Naive thymus-derived CD4-positive, alpha-beta T cell (primary cell): ENCODE measurements around the gene SHC1. TPM values are rescaled to one million over a fixed set of nuclear protein-coding genes. Genes with fewer than 3 reads are reported as not detected.
"Not testable (repeated sequence)": the region's sequence is repeated elsewhere in the genome, so short reads cannot be mapped to it uniquely, and the experiment has no call there.

Experiments
- ATAC-seq: fragments of 150-1000 bp; cut with Tn5 transposase; 2 replicates; pipeline ENCODE4 v1.10.0; 2021; ENCODE audit warnings: mild to moderate bottlenecking, moderate library complexity
- CTCF ChIA-PET: fragments of 350-600 bp; sonication (Branson Sonifier 250); formaldehyde crosslinking; loops from one replicate; lab custom pipeline; 2021; ENCODE audit warnings: antibody characterized with exemption; lab: Charles Lee
- POLR2A ChIA-PET: fragments of 350-600 bp; sonication (Branson Sonifier 250); formaldehyde crosslinking; loops from one replicate; lab custom pipeline; 2021; ENCODE audit warnings: antibody characterized with exemption, inconsistent platforms; lab: Charles Lee
- DNase-seq, 9 donors: peaks; one replicate each; pipeline versions ENCODE4 v3.0.0 to v3.0.0-alpha.2; 2020 to 2022; ENCODE audit warnings: mixed read lengths in 1 of 9
- H3K27ac ChIP-seq: one replicate; pipeline ENCODE4 v1.7.0; 2013; ENCODE audit warnings: mild to moderate bottlenecking, low read depth, low read length, moderate library complexity
- H3K27me3 ChIP-seq, 2 donors: one replicate each; pipeline ENCODE4 v1.7.0; 2013; ENCODE audit warnings: low read length in 2 of 2, mild to moderate bottlenecking in 2 of 2, moderate library complexity in 2 of 2; ENCODE audit not compliant: control insufficient read depth in 2 of 2, insufficient read depth in 2 of 2
- H3K36me3 ChIP-seq, 3 experiments: 1 replicate in 2 of 3; 2 replicates in 1 of 3; pipeline ENCODE4 v1.7.0; 2013; ENCODE audit warnings: low read length in 3 of 3, mild to moderate bottlenecking in 3 of 3, moderate library complexity in 1 of 3; ENCODE audit not compliant: insufficient read depth in 3 of 3, control insufficient read depth in 2 of 3
- H3K4me1 ChIP-seq, 2 donors: one replicate each; pipeline ENCODE4 v1.7.0; 2013; ENCODE audit warnings: low read length in 2 of 2, mild to moderate bottlenecking in 2 of 2, moderate library complexity in 1 of 2; ENCODE audit not compliant: control insufficient read depth in 2 of 2, insufficient read depth in 2 of 2
- H3K4me3 ChIP-seq: 2 replicates; pipeline ENCODE4 v1.7.0; 2013; ENCODE audit warnings: mild to moderate bottlenecking, low read length
- H3K9me3 ChIP-seq, 3 experiments: 1 replicate in 2 of 3; 2 replicates in 1 of 3; pipeline ENCODE4 v1.7.0; 2013; ENCODE audit warnings: low read length in 3 of 3; ENCODE audit not compliant: control insufficient read depth in 2 of 3
- H3K27ac Mint-ChIP-seq, 9 donors: one replicate each; pipeline ENCODE4 v1.8.0; 2020 to 2022; ENCODE audit warnings: mixed read lengths in 9 of 9, mild to moderate bottlenecking in 8 of 9, moderate library complexity in 5 of 9, inconsistent platforms in 2 of 9
- H3K27me3 Mint-ChIP-seq, 5 donors: one replicate each; pipeline ENCODE4 v1.8.0; 2021 to 2022; ENCODE audit warnings: mixed read lengths in 5 of 5, mild to moderate bottlenecking in 1 of 5
- H3K36me3 Mint-ChIP-seq, 5 donors: one replicate each; pipeline ENCODE4 v1.8.0; 2020 to 2022; ENCODE audit warnings: mixed read lengths in 5 of 5, mild to moderate bottlenecking in 3 of 5, inconsistent platforms in 1 of 5
- H3K4me1 Mint-ChIP-seq, 7 donors: one replicate each; pipeline ENCODE4 v1.8.0; 2020 to 2022; ENCODE audit warnings: mixed read lengths in 7 of 7, mild to moderate bottlenecking in 3 of 7, inconsistent platforms in 1 of 7
- H3K4me3 Mint-ChIP-seq, 10 donors: one replicate each; pipeline ENCODE4 v1.8.0; 2020 to 2022; ENCODE audit warnings: mild to moderate bottlenecking in 10 of 10, mixed read lengths in 10 of 10, moderate library complexity in 6 of 10, inconsistent platforms in 2 of 10
- H3K9me3 Mint-ChIP-seq, 11 donors: one replicate each; pipeline ENCODE4 v1.8.0; 2020 to 2022; ENCODE audit warnings: mixed read lengths in 11 of 11, mild to moderate bottlenecking in 4 of 11, inconsistent platforms in 1 of 11, moderate library complexity in 1 of 11
- intact Hi-C, 2 donors: fragments of 100-400 bp; cut with micrococcal nuclease; formaldehyde crosslinking; loops; one replicate each; pipeline ENCODE4 v1.15.1; 2023
- polyA plus RNA-seq, 2 donors: library from polyadenylated mRNA; unstranded; fragments of 300-500 nt; fragmentation: Illumina TruSeq; gene quantifications; one replicate each; pipeline ENCODE4 v1.2.3, GENCODE V29; 2021
- total RNA-seq, 6 experiments: library from RNA in 5 of 6; stranded (reverse) in 5 of 6; gene quantifications; 1 replicate in 5 of 6; 2 replicates in 1 of 6; pipeline ENCODE4 v1.2.3 and lab custom pipeline; 2021 to 2026

The SHC1 gene
- total and polyA plus RNA-seq, 7 experiments from 2014 or later = 29.6 to 76.9 (median 73.2) TPM

- Mint-ChIP-seq H3K27me3 (no peaks in the 10 kb centered on the region), H3K9me3 (no peaks in the 10 kb centered on the region), H3K4me1 (peaks cover 13 to 22% (median 18%) of the 10 kb centered on the region in 7 donors), H3K36me3 (peaks cover 0 to 20% (median 10%) of the 10 kb centered on the region in 5 donors), H3K4me3 (no peak overlapping the region), H3K27ac (peak overlapping the region in 1 of 9 donors; percentile 0)
- no peaks in the 10 kb centered on the region for H3K9me3 ChIP-seq
- no peak overlapping the region for H3K27ac ChIP-seq
- POLR2A ChIA-PET = interaction anchor here (1.1 kb wide), 2 partner anchors 10 to 28 kb away, joined by 3 read pairs; partner anchors contain the start of gene PYGO2
- peaks cover 3 to 44% (median 10%) of the 10 kb centered on the region in 3 experiments for H3K36me3 ChIP-seq
- ATAC-seq = no peak
- H3K4me1 ChIP-seq = peaks cover 5 to 8% of the 10 kb centered on the region in 2 donors
- no peaks in the 10 kb centered on the region for H3K27me3 ChIP-seq
- intact Hi-C loops = no loop called here
- no peak for DNase-seq
- CTCF ChIA-PET = interaction anchor here (1.6 to 17.9 kb wide), 2 partner anchors 25 to 27 kb away, joined by 12 to 291 read pairs; no protein-coding TSS in a partner anchor
- H3K4me3 ChIP-seq = no peak overlapping the region
Measured at GRCh38 chr1:154989195-154989860, 18.8 kb upstream of the SHC1 start.

DNA sequence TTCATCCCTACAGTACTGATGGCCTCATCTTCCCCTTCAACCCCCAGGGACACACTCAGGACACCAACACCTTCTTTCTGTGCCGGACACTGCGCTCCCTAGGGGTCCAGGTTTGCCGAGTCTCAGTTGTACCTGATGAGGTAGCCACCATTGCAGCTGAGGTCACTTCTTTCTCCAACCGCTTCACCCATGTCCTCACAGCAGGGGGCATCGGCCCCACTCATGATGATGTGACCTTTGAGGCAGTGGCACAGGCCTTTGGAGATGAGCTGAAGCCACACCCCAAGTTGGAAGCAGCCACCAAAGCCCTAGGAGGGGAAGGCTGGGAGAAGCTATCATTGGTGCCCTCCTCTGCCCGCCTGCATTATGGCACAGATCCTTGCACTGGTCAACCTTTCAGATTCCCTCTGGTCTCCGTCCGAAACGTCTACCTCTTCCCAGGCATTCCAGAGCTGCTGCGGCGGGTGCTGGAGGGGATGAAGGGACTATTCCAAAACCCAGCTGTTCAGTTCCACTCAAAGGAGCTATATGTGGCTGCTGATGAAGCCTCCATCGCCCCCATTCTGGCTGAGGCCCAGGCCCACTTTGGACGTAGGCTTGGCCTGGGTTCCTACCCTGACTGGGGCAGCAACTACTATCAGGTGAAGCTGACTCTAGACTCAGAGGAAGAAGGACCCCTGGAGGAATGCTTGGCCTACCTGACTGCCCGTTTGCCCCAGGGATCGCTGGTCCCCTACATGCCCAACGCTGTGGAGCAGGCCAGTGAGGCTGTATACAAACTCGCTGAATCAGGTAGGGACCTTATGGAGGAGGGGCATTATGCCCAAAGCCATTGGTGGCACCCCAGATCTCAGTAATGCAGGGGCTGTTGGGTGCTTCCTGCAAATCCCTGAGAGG lies 17.8 kb upstream of the SHC1 start:
- Mint-ChIP-seq H3K27me3 (no peaks in the 10 kb centered on the region), H3K4me3 (no peak overlapping the region), H3K9me3 (no peaks in the 10 kb centered on the region), H3K27ac (no peak overlapping the region), H3K36me3 (peaks cover 0 to 20% (median 10%) of the 10 kb centered on the region in 5 donors), H3K4me1 (peaks cover 13 to 26% (median 18%) of the 10 kb centered on the region in 7 donors)
- no peaks in the 10 kb centered on the region for H3K27me3 ChIP-seq
- ATAC-seq = no peak
- intact Hi-C loops = loop anchor here in 1 of 2 donors (1.0 kb wide), 1 partner anchor 29 kb away; no protein-coding TSS in a partner anchor
- H3K4me1 ChIP-seq = peaks cover 13 to 14% of the 10 kb centered on the region in 2 donors
- no peak overlapping the region for H3K4me3 ChIP-seq
- ChIA-PET POLR2A (interaction anchor here (0.7 to 2.0 kb wide), 9 partner anchors 8 to 29 kb away, joined by 3 to 8 read pairs (median 4); partner anchors contain the start of genes CKS1B and PYGO2), CTCF (interaction anchor here (1.3 to 1.6 kb wide), 2 partner anchors 28 to 318 kb away, joined by 4 to 12 read pairs; no protein-coding TSS in a partner anchor)
- DNase-seq = no peak
- no peaks in the 10 kb centered on the region for H3K9me3 ChIP-seq
- H3K36me3 ChIP-seq = peaks cover 3 to 44% (median 10%) of the 10 kb centered on the region in 3 experiments
- no peak overlapping the region for H3K27ac ChIP-seq

DNA sequence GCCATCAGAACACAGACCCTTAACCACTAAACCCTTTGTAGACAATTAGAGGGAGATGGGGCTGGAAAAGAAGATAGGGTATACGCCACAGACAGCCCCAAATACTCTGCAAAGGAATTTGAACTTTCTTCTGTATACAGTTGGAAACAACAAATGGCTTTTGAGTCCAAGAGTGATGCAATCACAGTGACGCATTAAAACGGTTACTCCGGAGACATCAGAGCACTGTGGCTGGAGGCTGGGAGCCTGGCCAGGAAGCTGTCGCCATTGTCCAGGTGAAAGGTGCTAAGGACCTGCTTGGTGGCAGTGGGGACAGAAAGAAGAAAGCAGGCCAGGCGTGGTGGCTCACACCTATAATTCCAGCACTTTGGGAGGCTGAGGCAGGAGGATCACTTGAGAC lies 16.8 kb upstream of the SHC1 start:
- H3K27ac Mint-ChIP-seq = no peak overlapping the region
- intact Hi-C loops = no loop called here
- H3K36me3 ChIP-seq = peaks cover 3 to 38% (median 10%) of the 10 kb centered on the region in 3 experiments
- no peak overlapping the region for H3K4me3 ChIP-seq
- no peaks in the 10 kb centered on the region for H3K9me3 Mint-ChIP-seq
- no peaks in the 10 kb centered on the region for H3K27me3 Mint-ChIP-seq
- peaks cover 0 to 14% (median 10%) of the 10 kb centered on the region in 5 donors for H3K36me3 Mint-ChIP-seq
- no peak for DNase-seq
- no peak for ATAC-seq
- H3K4me3 Mint-ChIP-seq = no peak overlapping the region
- CTCF ChIA-PET = interaction anchor here (1.1 to 1.8 kb wide), 3 partner anchors 12 to 317 kb away, joined by 4 to 8 read pairs (median 4); no protein-coding TSS in a partner anchor
- H3K27ac ChIP-seq = no peak overlapping the region
- POLR2A ChIA-PET = interaction anchor here (0.7 to 2.0 kb wide), 6 partner anchors 9 to 30 kb away, joined by 3 to 8 read pairs (median 4); partner anchors contain the start of genes CKS1B and PYGO2
- H3K9me3 ChIP-seq = no peaks in the 10 kb centered on the region
- peaks cover 13 to 26% (median 18%) of the 10 kb centered on the region in 7 donors for H3K4me1 Mint-ChIP-seq
- peaks cover 18 to 19% of the 10 kb centered on the region in 2 donors for H3K4me1 ChIP-seq
- H3K27me3 ChIP-seq = no peaks in the 10 kb centered on the region

DNA sequence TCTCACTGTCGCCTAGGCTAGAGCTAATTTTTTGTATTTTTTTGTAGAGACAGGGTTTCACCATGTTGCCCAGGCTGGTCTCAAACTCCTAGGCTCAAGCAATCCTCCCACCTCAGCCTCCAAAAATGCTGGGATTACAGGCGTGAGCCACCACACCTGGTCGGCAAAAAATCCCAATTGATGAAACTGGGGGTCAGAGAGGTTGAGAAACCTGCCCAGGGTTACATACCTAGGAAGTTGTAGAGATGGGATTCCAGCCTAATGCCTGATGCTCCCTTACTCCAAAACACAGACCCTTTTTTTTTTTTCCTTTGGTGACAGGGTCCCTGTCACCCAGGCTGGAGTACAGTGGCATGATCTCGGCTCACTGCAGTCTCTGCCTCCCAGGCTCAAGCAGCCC lies 16.2 kb upstream of the SHC1 start:
- H3K27me3 Mint-ChIP-seq, H3K9me3 ChIP-seq, H3K4me3 ChIP-seq, H3K27me3 ChIP-seq, intact Hi-C loops, H3K4me3 Mint-ChIP-seq, H3K9me3 Mint-ChIP-seq, H3K27ac ChIP-seq, ATAC-seq, DNase-seq, H3K27ac Mint-ChIP-seq: not testable (repeated sequence)
- ChIA-PET CTCF (interaction anchor here (0.8 to 1.8 kb wide), 3 partner anchors 13 to 897 kb away, joined by 3 to 8 read pairs (median 4); no protein-coding TSS in a partner anchor), POLR2A (interaction anchor here (1.7 to 2.0 kb wide), 3 partner anchors 10 to 26 kb away, joined by 4 to 8 read pairs (median 5); partner anchors contain the start of gene CKS1B)
- H3K4me1 ChIP-seq = peaks cover 18 to 20% of the 10 kb centered on the region in 2 donors
- Mint-ChIP-seq H3K36me3 (peaks cover 0 to 14% (median 10%) of the 10 kb centered on the region in 5 donors), H3K4me1 (peaks cover 13 to 26% (median 18%) of the 10 kb centered on the region in 7 donors)
- H3K36me3 ChIP-seq = peaks cover 3 to 38% (median 10%) of the 10 kb centered on the region in 3 experiments

GRCh38 chr1:154983776-154984466 lies 13.4 kb upstream of the SHC1 start:
- peaks cover 0 to 18% (median 4%) of the 10 kb centered on the region in 5 donors for H3K36me3 Mint-ChIP-seq
- ChIA-PET CTCF (interaction anchor here (0.7 to 2.9 kb wide), 13 partner anchors 11 to 803 kb away, joined by 3 to 18 read pairs (median 4); partner anchors contain the start of genes PMVK, PYGO2 and SHC1), POLR2A (interaction anchor here (0.7 to 3.6 kb wide), 22 partner anchors 10 to 189 kb away, joined by 3 to 30 read pairs (median 7); partner anchors contain the start of genes ADAM15, CKS1B, KRTCAP2 and LENEP)
- Histone ChIP-seq H3K4me3 (peak overlapping the region; percentile 64), H3K9me3 (no peaks in the 10 kb centered on the region), H3K27me3 (no peaks in the 10 kb centered on the region), H3K36me3 (peaks cover 3 to 22% (median 7%) of the 10 kb centered on the region in 3 experiments), H3K4me1 (peaks cover 15 to 16% of the 10 kb centered on the region in 2 donors), H3K27ac (peak overlapping the region; percentile 77)
- DNase-seq (no peak), ATAC-seq (no peak)
- H3K27me3 Mint-ChIP-seq = no peaks in the 10 kb centered on the region
- no peaks in the 10 kb centered on the region for H3K9me3 Mint-ChIP-seq
- intact Hi-C loops = loop anchor here (1.0 to 5.0 kb wide), 10 partner anchors 10 to 763 kb away; partner anchors contain the start of genes CKS1B (in 2 of the 2), PBXIP1 (in 1 of the 2), PYGO2 (in 1 of the 2) and ZBTB7B (in 1 of the 2)
- H3K27ac Mint-ChIP-seq = peak overlapping the region in 2 of 9 donors; percentile 38 to 55
- peaks cover 2 to 25% (median 11%) of the 10 kb centered on the region in 7 donors for H3K4me1 Mint-ChIP-seq
- H3K4me3 Mint-ChIP-seq = no peak overlapping the region
